ENCODE measurements around the gene PDE11A.

PDE11A gene

GRCh38 chr2:178115271-178115670, 42.7 kb upstream of the PDE11A start:
- Histone ChIP-seq H3K9me3 (ENCODE audit: insufficient read depth, low read length) (no peaks in the 10 kb centered on the region), H3K4me2 (ENCODE audit: low read depth, low read length, poor library complexity, severe bottlenecking) (no peak overlapping the region), H3K79me2 (ENCODE audit: insufficient read depth, low read length) (no peaks in the 10 kb centered on the region), H3K9me2 (replicated peaks; ENCODE audit: insufficient read depth, low read length) (no peaks in the 10 kb centered on the region), H2AFZ (ENCODE audit: low read depth, low read length, severe bottlenecking) (no peak overlapping the region), H3F3A (ENCODE audit: insufficient read depth) (no peaks in the 10 kb centered on the region), H3K4me3 (ENCODE audit: insufficient read depth, low read length, poor library complexity, severe bottlenecking) (no peak overlapping the region), H3K27ac (ENCODE audit: low read depth, low read length) (no peak overlapping the region), H4K20me1 (ENCODE audit: low read depth, low read length) (no peaks in the 10 kb centered on the region), H3K36me3 (ENCODE audit: low read length) (0 out of 2 replicates have a peak, but pooled peaks cover 10% of the 10 kb centered on the region), H3K27me3 (ENCODE audit: low read length) (no peaks in the 10 kb centered on the region), H3K9ac (ENCODE audit: low read length) (no peak overlapping the region)
- TF ChIP-seq EZH2phosphoT487 (conservative IDR thresholded peaks at IDR 0.05; ENCODE audit: low read length) (no peak), CTCF (IDR thresholded peaks at IDR 0.05; ENCODE audit: insufficient read depth, low read length, poor library complexity, severe bottlenecking) (no peak)

- Histone ChIP-seq H3K79me2 (ENCODE audit: insufficient read depth, low read length) (no peaks in the 10 kb centered on the region), H2AFZ (ENCODE audit: low read depth, low read length, severe bottlenecking) (no peak overlapping the region), H3K9me2 (replicated peaks; ENCODE audit: insufficient read depth, low read length) (no peaks in the 10 kb centered on the region), H3K9ac (ENCODE audit: low read length) (no peak overlapping the region), H3K36me3 (ENCODE audit: low read length) (0 out of 2 replicates have a peak, but pooled peaks cover 10% of the 10 kb centered on the region), H3F3A (ENCODE audit: insufficient read depth) (no peaks in the 10 kb centered on the region), H3K27ac (ENCODE audit: low read depth, low read length) (no peak overlapping the region), H3K4me2 (ENCODE audit: low read depth, low read length, poor library complexity, severe bottlenecking) (peak overlapping the region; percentile 75), H3K27me3 (ENCODE audit: low read length) (no peaks in the 10 kb centered on the region), H3K9me3 (ENCODE audit: insufficient read depth, low read length) (no peaks in the 10 kb centered on the region), H4K20me1 (ENCODE audit: low read depth, low read length) (no peaks in the 10 kb centered on the region), H3K4me3 (ENCODE audit: insufficient read depth, low read length, poor library complexity, severe bottlenecking) (no peak overlapping the region)
- TF ChIP-seq EZH2phosphoT487 (conservative IDR thresholded peaks at IDR 0.05; ENCODE audit: low read length) (no peak), CTCF (IDR thresholded peaks at IDR 0.05; ENCODE audit: insufficient read depth, low read length, poor library complexity, severe bottlenecking) (no peak)
Observed at GRCh38 chr2:178114462-178114861, 41.9 kb upstream of the PDE11A start.

- H3K36me3 ChIP-seq (ENCODE audit: low read length) = no peaks in the 10 kb centered on the region
- no peaks in the 10 kb centered on the region for H3K9me3 ChIP-seq (ENCODE audit: insufficient read depth, low read length)
- TF ChIP-seq EZH2phosphoT487 (conservative IDR thresholded peaks at IDR 0.05; ENCODE audit: low read length) = no peak
- TF ChIP-seq CTCF (IDR thresholded peaks at IDR 0.05; ENCODE audit: insufficient read depth, low read length, poor library complexity, severe bottlenecking) = peak; percentile 84
- peak within 1 kb of the TSS; percentile 73 for H3K9ac ChIP-seq (ENCODE audit: low read length)
- H3K27me3 ChIP-seq (ENCODE audit: low read length) = no peaks in the 10 kb centered on the region
- no peaks in the 10 kb centered on the region for H3K9me2 ChIP-seq (replicated peaks; ENCODE audit: insufficient read depth, low read length)
- peak within 1 kb of the TSS; percentile 80 for H3K4me3 ChIP-seq (ENCODE audit: insufficient read depth, low read length, poor library complexity, severe bottlenecking)
- H4K20me1 ChIP-seq (ENCODE audit: low read depth, low read length) = no peaks in the 10 kb centered on the region
- peak within 1 kb of the TSS; percentile 75 for H3K4me2 ChIP-seq (ENCODE audit: low read depth, low read length, poor library complexity, severe bottlenecking)
- H3F3A ChIP-seq (ENCODE audit: insufficient read depth) = no peaks in the 10 kb centered on the region
- peak within 1 kb of the TSS; percentile 88 for H2AFZ ChIP-seq (ENCODE audit: low read depth, low read length, severe bottlenecking)
- H3K27ac ChIP-seq (ENCODE audit: low read depth, low read length) = no peak within 1 kb of the TSS
- H3K79me2 ChIP-seq (ENCODE audit: insufficient read depth, low read length) = no peaks in the 10 kb centered on the region
Observed at GRCh38 chr2:178112202-178113152, 39.9 kb upstream of the PDE11A start, which contains the start of gene RBM45. TSS of gene RBM45 (plus strand) at chr2:178112437. CDS start at chr2:178112547, 110 bp downstream.

Data from SU-DHL-6 (cell line).